ENCODE results near the gene KRTAP12-2.
"Not testable (repeated sequence)": the region's sequence is repeated elsewhere in the genome, so short reads cannot be mapped to it uniquely, and the experiment has no call there.

Gene KRTAP12-2

GRCh38 chr21:44648557-44649311, 18.0 kb downstream of the KRTAP12-2 start:
- DNase-seq, result no peak

GRCh38 chr21:44647222-44647552, 19.5 kb downstream of the KRTAP12-2 start:
- DNase-seq, result no peak

DNA sequence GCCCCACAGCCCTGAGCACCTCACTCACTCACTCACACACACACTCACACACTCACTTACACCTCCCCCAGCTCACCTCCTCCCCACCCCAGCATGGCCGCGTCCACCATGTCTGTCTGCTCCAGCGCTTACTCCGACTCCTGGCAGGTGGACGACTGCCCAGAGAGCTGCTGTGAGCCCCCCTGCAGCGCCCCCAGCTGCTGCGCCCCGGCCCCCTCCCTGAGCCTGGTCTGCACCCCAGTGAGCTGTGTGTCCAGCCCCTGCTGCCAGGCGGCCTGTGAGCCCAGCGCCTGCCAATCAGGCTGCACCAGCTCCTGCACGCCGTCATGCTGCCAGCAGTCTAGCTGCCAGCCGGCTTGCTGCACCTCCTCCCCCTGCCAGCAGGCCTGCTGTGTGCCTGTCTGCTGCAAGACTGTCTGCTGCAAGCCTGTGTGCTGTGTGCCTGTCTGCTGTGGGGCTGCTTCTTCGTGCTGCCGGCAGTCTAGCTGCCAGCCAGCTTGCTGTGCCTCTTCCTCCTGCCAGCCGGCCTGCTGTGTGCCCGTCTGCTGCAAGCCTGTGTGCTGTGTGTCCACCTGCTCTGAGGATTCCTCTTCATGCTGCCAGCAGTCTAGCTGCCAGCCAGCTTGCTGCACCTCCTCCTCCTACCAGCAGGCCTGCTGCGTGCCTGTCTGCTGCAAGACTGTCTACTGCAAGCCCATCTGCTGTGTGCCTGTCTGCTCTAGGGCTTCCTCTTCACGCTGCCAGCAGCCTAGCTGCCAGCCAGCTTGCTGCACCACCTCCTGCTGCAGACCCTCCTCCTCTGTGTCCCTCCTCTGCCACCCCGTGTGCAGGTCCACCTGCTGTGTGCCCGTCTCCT, 20.1 kb downstream of the KRTAP12-2 start, which contains the start of gene KRTAP10-11:
Gene KRTAP10-11, plus strand, starts transcription at position 49 of the 856 bp plus-strand sequence. Its CDS starts 45 bp downstream, at position 94.
- not testable (repeated sequence) for DNase-seq

- DNase-seq, result no peak
Observed at GRCh38 chr21:44644878-44645277, 21.8 kb downstream of the KRTAP12-2 start.

GRCh38 chr21:44643741-44644310, 22.9 kb downstream of the KRTAP12-2 start:
- no peak for DNase-seq

- no peak for DNase-seq
Observed at GRCh38 chr21:44640761-44641160, 26.0 kb downstream of the KRTAP12-2 start.

DNA sequence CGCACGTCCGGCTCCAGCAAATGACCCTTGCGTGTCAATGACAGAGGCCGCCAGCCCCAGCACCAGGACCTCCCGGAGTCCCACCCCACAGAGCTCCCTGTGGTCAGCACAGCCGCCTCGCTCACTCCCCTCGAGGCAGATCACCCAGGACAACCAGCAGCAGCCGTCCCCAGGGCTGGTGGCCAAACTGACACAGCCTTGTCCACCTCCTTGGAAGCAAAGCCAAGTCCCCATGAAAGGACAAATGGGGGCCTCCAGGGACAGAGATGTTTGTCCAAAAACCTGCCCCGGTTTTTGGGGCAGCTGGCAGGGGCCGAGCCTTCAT, 27.4 kb downstream of the KRTAP12-2 start:
- DNase-seq, result no peak

DNA sequence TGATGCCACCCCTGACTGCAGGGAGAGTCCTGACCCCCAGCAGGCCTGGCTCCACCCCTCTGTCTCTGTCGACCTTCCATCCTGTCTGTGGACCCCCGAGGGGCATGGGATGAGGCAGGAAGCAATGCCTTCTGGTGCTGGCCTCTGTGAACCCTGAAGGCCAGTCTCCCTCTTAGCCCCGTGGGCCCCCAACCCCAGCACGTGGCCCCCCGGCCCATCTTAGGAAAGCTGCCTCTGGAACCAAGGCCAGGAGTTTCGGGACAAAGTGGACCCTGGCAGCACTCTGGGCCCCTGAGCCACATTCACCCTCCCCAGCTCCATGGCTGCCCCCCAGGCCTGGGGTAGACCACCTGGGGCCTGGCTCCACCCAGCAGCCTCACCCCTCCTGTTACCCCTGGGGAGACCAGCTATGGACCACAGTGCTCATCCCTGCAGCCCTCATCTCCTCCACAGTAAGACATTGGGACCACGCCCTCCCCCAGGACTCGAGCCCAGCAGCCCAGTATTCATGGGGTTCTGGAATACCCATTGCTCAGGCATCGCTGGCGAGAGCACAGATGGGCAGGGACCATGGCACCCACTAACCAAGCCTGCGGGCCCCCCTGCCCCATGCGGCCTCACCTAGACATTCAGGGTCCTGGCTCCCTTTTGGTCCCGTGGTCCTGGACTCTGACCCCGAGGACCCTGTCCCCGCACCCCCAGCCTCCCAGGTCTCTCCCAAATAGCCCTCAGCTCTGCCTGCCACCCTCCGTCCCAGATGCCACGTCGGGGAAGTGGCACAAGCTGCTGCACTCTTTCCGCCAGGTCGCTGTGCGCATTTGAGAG, 28.0 kb downstream of the KRTAP12-2 start:
- not testable (repeated sequence) for DNase-seq

DNA sequence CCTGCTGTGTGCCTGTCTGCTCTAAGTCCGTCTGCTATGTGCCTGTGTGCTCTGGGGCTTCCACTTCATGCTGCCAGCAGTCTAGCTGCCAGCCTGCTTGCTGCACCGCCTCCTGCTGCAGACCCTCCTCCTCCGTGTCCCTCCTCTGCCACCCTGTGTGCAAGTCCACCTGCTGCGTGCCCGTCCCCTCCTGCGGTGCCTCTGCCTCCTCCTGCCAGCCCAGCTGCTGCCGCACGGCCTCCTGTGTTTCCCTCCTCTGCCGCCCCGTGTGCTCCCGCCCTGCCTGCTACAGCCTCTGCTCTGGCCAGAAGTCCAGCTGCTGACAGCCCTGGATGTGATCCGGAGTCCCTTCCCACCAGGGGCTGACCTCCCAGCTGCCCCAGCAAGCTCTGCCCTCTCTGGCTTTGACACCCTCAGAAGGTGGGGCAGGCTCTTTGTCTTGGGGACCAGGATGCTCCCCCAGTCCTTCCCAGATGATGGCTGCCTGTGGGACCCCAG, 28.8 kb downstream of the KRTAP12-2 start:
- not testable (repeated sequence) for DNase-seq

- no peak for DNase-seq
Observed at GRCh38 chr21:44637018-44637850, 29.5 kb downstream of the KRTAP12-2 start, which contains the start of gene KRTAP10-10. TSS of gene KRTAP10-10 (plus strand) at chr21:44637356. CDS start at chr21:44637418, 62 bp downstream.

DNA sequence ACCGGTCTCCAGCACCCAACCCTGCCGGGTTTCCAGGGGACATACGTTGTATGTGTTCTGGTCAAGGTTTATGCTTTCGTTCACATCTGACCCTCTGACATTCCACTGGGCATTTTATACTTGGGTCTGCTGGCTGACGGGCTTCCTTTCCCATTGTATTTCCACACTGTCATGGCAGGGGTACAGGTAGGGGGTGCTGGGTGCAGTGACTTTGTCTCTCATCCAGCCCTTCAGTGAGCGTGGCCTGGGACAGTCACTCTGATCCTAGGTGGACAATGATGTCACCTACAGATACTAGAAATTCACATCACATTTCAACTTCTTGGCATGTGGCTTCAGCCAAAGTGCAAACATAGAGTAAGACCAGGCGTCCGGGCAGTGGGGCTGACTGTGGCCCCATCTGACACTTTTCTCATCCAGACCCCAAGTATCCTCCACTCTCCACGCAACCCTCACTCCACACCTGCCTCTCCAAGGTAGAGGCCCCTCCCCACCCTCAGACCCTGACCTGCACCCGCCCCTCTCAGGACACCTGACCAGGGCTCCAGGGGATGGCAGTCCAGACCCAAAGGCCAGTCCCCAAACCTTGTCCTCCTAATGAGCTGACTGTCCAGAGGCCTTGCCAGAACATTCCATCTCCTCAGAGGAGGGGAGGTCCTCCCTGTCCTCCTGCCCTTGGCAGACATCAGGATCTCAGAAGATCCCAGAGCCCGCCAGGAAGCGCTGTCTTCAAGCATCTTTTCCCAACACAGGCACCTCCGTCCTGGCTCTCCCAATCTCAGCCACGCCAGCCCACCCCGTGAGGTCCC, 30.3 kb downstream of the KRTAP12-2 start:
- DNase-seq, result no peak

DNA sequence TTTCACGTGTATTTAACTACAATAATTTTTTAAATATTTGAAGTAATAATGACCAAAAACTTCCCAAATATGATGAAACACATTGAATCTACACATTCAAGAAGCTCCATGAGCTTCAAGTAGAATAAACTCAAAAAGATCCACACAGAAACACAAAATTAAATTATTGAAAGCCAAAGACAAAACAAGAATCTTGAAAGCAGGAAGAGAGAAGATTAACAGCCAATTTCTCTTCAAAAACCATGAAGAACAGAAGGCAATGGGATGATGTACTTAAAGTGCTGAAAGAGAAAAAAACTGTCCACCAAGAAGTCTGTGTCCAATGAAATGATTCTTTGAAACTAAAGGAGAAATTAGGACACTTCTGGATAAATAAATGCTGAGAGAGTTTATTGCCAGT, 34.7 kb downstream of the KRTAP12-2 start:
- no peak for DNase-seq

DNA sequence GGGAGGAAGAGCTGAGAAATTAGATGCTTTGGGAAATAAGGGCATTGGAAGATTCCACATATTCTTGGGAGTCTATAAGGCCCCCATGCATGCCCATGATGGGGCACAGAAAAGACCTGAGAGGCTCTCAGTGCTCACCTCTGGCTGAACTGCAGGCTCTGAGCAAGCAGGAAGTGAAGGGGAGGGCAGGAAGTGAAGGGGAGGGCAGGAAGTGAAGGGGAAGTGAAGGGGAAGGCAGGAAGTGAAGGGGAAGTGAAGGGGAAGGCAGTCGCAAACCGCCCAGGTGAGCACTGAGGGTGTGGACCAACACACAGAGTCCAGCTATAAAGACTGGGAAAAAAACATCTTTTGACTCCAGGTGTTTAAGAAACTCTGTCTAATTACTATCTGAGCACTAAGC, 36.3 kb downstream of the KRTAP12-2 start:
- no peak for DNase-seq

DNA sequence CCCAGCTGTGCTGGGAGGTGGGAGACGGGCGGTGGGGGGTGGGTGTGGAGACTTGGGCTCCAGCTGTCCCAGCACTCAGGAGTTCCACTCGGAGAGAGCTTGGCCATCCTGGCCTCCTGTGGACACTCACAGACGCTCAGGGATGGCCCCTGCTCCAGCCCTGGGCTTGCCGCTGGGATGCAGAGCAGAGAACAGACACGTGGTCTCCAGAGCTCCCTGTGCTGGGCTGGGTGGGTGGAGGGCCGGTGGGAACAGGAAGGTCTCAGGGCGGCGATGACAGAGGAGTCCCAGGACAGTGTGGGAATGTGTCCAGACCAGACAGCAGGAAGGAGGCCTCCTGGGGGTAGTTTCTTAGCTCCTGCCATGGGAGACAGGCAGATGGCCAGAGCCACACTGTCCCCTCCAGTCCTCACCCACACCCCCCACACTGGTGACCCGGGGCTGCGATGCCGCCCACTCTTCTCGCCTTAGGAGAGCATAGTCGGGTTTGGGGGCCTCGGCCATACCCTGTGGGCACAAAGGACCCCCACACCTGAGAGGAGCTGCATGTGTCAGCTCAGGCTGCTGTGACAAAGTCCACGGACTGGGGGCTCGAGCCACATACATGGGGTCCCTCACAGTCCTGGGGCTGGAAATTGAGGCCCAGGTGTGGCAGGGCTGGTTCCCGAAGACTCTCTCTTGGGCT, 37.9 kb downstream of the KRTAP12-2 start:
- DNase-seq, result no peak

GRCh38 chr21:44627831-44628233, 38.9 kb downstream of the KRTAP12-2 start:
- not testable (repeated sequence) for DNase-seq

DNA sequence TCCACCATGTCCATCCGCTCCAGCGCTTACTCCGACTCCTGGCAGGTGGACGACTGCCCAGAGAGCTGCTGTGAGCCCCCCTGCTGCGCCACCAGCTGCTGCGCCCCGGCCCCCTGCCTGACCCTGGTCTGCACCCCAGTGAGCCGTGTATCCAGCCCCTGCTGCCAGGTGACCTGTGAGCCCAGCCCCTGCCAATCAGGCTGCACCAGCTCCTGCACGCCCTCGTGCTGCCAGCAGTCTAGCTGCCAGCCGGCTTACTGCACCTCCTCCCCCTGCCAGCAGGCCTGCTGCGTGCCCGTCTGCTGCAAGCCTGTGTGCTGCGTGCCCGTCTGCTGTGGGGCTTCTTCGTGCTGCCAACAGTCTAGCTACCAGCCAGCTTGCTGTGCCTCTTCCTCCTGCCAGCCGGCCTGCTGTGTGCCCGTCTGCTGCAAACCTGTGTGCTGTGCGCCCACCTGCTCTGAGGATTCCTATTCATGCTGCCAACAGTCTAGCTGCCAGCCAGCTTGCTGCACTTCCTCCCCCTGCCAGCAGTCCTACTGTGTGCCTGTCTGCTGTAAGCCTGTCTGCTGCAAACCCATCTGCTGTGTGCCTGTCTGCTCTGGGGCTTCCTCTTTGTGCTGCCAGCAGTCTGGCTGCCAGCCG, 39.4 kb downstream of the KRTAP12-2 start:
- DNase-seq, result not testable (repeated sequence)

DNA sequence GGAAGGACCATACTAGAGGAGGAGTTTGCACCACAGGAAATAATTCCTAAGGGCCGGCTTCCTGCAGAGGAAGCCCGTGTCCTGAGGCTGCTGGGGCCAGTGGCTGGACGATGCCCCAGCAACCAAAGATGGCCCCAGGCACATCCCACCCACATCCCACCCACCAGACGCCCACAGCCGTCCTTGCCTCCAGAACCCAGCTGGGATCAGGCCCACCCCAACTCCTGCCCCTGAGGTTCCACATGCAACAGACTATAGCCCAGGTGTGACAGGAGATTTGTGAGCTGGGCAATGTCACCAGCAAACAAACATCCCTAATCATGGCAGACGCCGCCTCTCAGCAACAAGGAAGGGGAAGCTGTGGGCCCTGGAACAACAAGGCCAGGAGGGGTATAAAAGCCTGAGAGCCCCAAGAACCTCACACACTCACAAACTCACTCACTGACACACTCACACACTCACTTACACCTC, 40.0 kb downstream of the KRTAP12-2 start, which contains the start of gene KRTAP10-9:
Gene KRTAP10-9, plus strand, starts transcription at position 421 of the 471 bp plus-strand sequence. CDS start 79 bp downstream, outside the sequence.
- DNase-seq, result no peak

GRCh38 chr21:44626262-44626661, 40.5 kb downstream of the KRTAP12-2 start:
- DNase-seq, result no peak

- no peak for DNase-seq
Observed at GRCh38 chr21:44625756-44626155, 41.0 kb downstream of the KRTAP12-2 start.
